Uterus (tissue), 2 donors: ENCODE data around the gene VSIR.

Experiments used
- CTCF ChIP-seq, 4 experiments: fragments of 200-600 bp in 2 of 4; fragments of 450-650 bp in 2 of 4; sonication (generic) in 2 of 4; IDR thresholded peaks; one replicate each; pipeline ENCODE4 v1.5.1; 2016 to 2019; ENCODE audit warnings: antibody characterized with exemption in 4 of 4, mild to moderate bottlenecking in 2 of 4, moderate library complexity in 1 of 4
- POLR2A ChIP-seq, 2 donors: fragments of 450-650 bp; IDR thresholded peaks; one replicate each; pipeline ENCODE4 v1.6.1; 2016; ENCODE audit warnings: antibody characterized with exemption in 2 of 2, mild to moderate bottlenecking in 1 of 2, moderate library complexity in 1 of 2

GRCh38 chr10:71799112-71799511, 25.8 kb upstream of the VSIR start:
- TF ChIP-seq POLR2A (IDR thresholded peaks at IDR 0.05) (no peak), CTCF (IDR thresholded peaks at IDR 0.05) (no peak)
